ENCODE data around the gene HOMER2. TPM values are rescaled to one million over a fixed set of nuclear protein-coding genes. Genes with fewer than 3 reads are reported as not detected.

The HOMER2 gene
- total and polyA plus RNA-seq, 12 donors = 12.3 to 64.4 (median 43.2) TPM

- 1 to 3% methylated on average over 6 of the region's 6 CpGs for WGBS, 2 donors
- intact Hi-C loops (cut with DNase I) = no loop called here
Observed at GRCh38 chr15:82810890-82811426, 141.6 kb downstream of the HOMER2 start.

GRCh38 chr15:82810061-82810889, 142.2 kb downstream of the HOMER2 start:
- H3K4me3 ChIP-seq = peak overlapping the region; percentile 65 to 96 (median 89)
- 1% methylated on average over 59 to 80 of the region's 81 CpGs for WGBS, 2 donors
- H3K36me3 ChIP-seq = peaks cover 0 to 32% (median 16%) of the 10 kb centered on the region in 9 donors
- H3K9me3 ChIP-seq = no peaks in the 10 kb centered on the region
- TF ChIP-seq CTCF (IDR thresholded peaks at IDR 0.05) = no peak
- no peaks in the 10 kb centered on the region for H3K27me3 ChIP-seq
- DNase-seq (peak in 1 of 2 donors; percentile 36), ATAC-seq (peak in 1 of 8 donors; percentile 20)
- peak overlapping the region; percentile 91 to 100 (median 99) for H3K27ac ChIP-seq
- peaks cover 11 to 49% (median 33%) of the 10 kb centered on the region in 9 donors for H3K4me1 ChIP-seq
- intact Hi-C loops (cut with DNase I) = no loop called here

More at GRCh38 chr15:82810890-82811426, 141.6 kb downstream of the HOMER2 start:
- Histone ChIP-seq H3K4me1 (peaks cover 11 to 51% (median 33%) of the 10 kb centered on the region in 9 donors), H3K27me3 (no peaks in the 10 kb centered on the region), H3K27ac (peak overlapping the region; percentile 91 to 100 (median 99)), H3K9me3 (no peaks in the 10 kb centered on the region), H3K36me3 (peaks cover 0 to 39% (median 16%) of the 10 kb centered on the region in 9 donors), H3K4me3 (peak overlapping the region; percentile 65 to 96 (median 89))
- DNase-seq = no peak
- no peak for TF ChIP-seq CTCF (IDR thresholded peaks at IDR 0.05)
- no peak for ATAC-seq

GRCh38 chr15:82809308-82810060, 143.0 kb downstream of the HOMER2 start, which contains the start of gene WHAMM:
Gene WHAMM (plus strand): TSS chr15:82809628. CDS start chr15:82809727, 99 bp downstream.
- Histone ChIP-seq H3K9me3 (no peaks in the 10 kb centered on the region), H3K4me3 (peak within 1 kb of the TSS; percentile 65 to 96 (median 89)), H3K27ac (peak within 1 kb of the TSS; percentile 91 to 100 (median 99)), H3K36me3 (peaks cover 0 to 24% (median 13%) of the 10 kb centered on the region in 9 donors), H3K27me3 (no peaks in the 10 kb centered on the region), H3K4me1 (peaks cover 11 to 48% (median 33%) of the 10 kb centered on the region in 9 donors)
- DNase-seq (peak; percentile 98 to 99), ATAC-seq (peak; percentile 94 to 98 (median 96))
- intact Hi-C loops (cut with DNase I) = loop anchor here in 4 of 10 donors (5.0 to 10.0 kb wide), 4 partner anchors 55 to 267 kb away; partner anchors contain the start of genes RAMAC (in 1 of the 4) and RPS17 (in 1 of the 4)
- TF ChIP-seq CTCF (IDR thresholded peaks at IDR 0.05) = peak in 1 of 9 donors; percentile 42
- 0 to 1% methylated on average over 49 to 66 of the region's 67 CpGs for WGBS, 2 donors

All from heart right ventricle (tissue), 16 donors.